ENCODE results near the gene CD1C. TPM values are rescaled to one million over a fixed set of nuclear protein-coding genes. Genes with fewer than 3 reads are reported as not detected.
"Not testable (repeated sequence)": the region's sequence is repeated elsewhere in the genome, so short reads cannot be mapped to it uniquely, and the experiment has no call there.

The CD1C gene
- total and polyA plus RNA-seq, 7 donors = 0.99 to 9.9 (median 1.2) TPM; not detected in 2

GRCh38 chr1:158251163-158251562, 38.6 kb upstream of the CD1C start:
- H3K27me3 ChIP-seq = no peaks in the 10 kb centered on the region
- intact Hi-C loops (cut with DNase I) = no loop called here

GRCh38 chr1:158255656-158256055, 34.1 kb upstream of the CD1C start:
- no peak for DNase-seq
- no peaks in the 10 kb centered on the region for H3K9me3 ChIP-seq
- intact Hi-C loops (cut with DNase I) = no loop called here
- no peaks in the 10 kb centered on the region for H3K36me3 ChIP-seq
- TF ChIP-seq POLR2AphosphoS5 (IDR thresholded peaks at IDR 0.05) (no peak), CTCF (IDR thresholded peaks at IDR 0.05) (no peak), EP300 (IDR thresholded peaks at IDR 0.05) (no peak), POLR2A (IDR thresholded peaks at IDR 0.05) (no peak)
- H3K4me1 ChIP-seq = no peaks in the 10 kb centered on the region
- no peak overlapping the region for H3K4me3 ChIP-seq
- H3K27me3 ChIP-seq = no peaks in the 10 kb centered on the region
- H3K27ac ChIP-seq = no peak overlapping the region

More at GRCh38 chr1:158251163-158251562, 38.6 kb upstream of the CD1C start:
- H3K27ac ChIP-seq = no peak overlapping the region
- 53 to 66% methylated on average over 2 of the region's 2 CpGs for WGBS, 2 donors
- no peaks in the 10 kb centered on the region for H3K4me1 ChIP-seq
- no peaks in the 10 kb centered on the region for H3K9me3 ChIP-seq
- no peaks in the 10 kb centered on the region for H3K36me3 ChIP-seq
- DNase-seq = no peak
- no peak overlapping the region for H3K4me3 ChIP-seq
- no peak for TF ChIP-seq POLR2AphosphoS5 (IDR thresholded peaks at IDR 0.05)
- no peak for TF ChIP-seq POLR2A (IDR thresholded peaks at IDR 0.05)
- TF ChIP-seq CTCF (IDR thresholded peaks at IDR 0.05) = no peak
- no peak for TF ChIP-seq EP300 (IDR thresholded peaks at IDR 0.05)

- H3K4me1 ChIP-seq; H3K27ac ChIP-seq; intact Hi-C loops (cut with DNase I); H3K27me3 ChIP-seq; DNase-seq; H3K9me3 ChIP-seq; H3K36me3 ChIP-seq; H3K4me3 ChIP-seq: not testable (repeated sequence)
- 85 to 91% methylated on average over 9 of the region's 9 CpGs for WGBS, 2 donors
Observed at GRCh38 chr1:158256747-158257146, 33.0 kb upstream of the CD1C start.

GRCh38 chr1:158257888-158258287, 31.8 kb upstream of the CD1C start:
- no peak overlapping the region for H3K27ac ChIP-seq
- no peak for TF ChIP-seq CTCF (IDR thresholded peaks at IDR 0.05)
- no peak for TF ChIP-seq POLR2A (IDR thresholded peaks at IDR 0.05)
- no peak overlapping the region for H3K4me3 ChIP-seq
- intact Hi-C loops (cut with DNase I) = no loop called here
- WGBS, 2 donors = 42 to 61% methylated on average over 2 of the region's 2 CpGs
- DNase-seq = no peak
- H3K36me3 ChIP-seq = no peaks in the 10 kb centered on the region
- no peaks in the 10 kb centered on the region for H3K27me3 ChIP-seq
- H3K4me1 ChIP-seq = no peaks in the 10 kb centered on the region
- no peaks in the 10 kb centered on the region for H3K9me3 ChIP-seq

GRCh38 chr1:158259117-158259516, 30.6 kb upstream of the CD1C start:
- no peak overlapping the region for H3K4me3 ChIP-seq
- no peak overlapping the region for H3K27ac ChIP-seq
- intact Hi-C loops (cut with DNase I) = no loop called here
- 86 to 91% methylated on average over 1 of the region's 1 CpG for WGBS, 2 donors
- H3K9me3 ChIP-seq = no peaks in the 10 kb centered on the region
- H3K4me1 ChIP-seq = no peaks in the 10 kb centered on the region
- no peaks in the 10 kb centered on the region for H3K36me3 ChIP-seq
- no peak for DNase-seq
- no peaks in the 10 kb centered on the region for H3K27me3 ChIP-seq
- no peak for TF ChIP-seq POLR2A (IDR thresholded peaks at IDR 0.05)
- no peak for TF ChIP-seq EP300 (IDR thresholded peaks at IDR 0.05)
- TF ChIP-seq POLR2AphosphoS5 (IDR thresholded peaks at IDR 0.05) = no peak
- no peak for TF ChIP-seq CTCF (IDR thresholded peaks at IDR 0.05)
